Left renal cortex interstitium (tissue), 4 donors: Measurements from ENCODE around the gene NOB1. TPM values are rescaled to one million over a fixed set of nuclear protein-coding genes. Genes with fewer than 3 reads are reported as not detected.

ENCODE experiments used
- DNase-seq, 4 donors: peaks; one replicate each; pipeline ENCODE4 v3.0.0-alpha.2; 2013; ENCODE audit warnings: low read depth in 4 of 4, low spot score in 2 of 4, missing footprints in 1 of 4
- polyA plus RNA-seq, 4 donors: library from polyadenylated mRNA; unstranded; fragments of 120-200 nt; gene quantifications; one replicate each; pipeline ENCODE4 v1.2.1, GENCODE V29; 2013; ENCODE audit not compliant: insufficient read length in 4 of 4

The NOB1 gene
- polyA plus RNA-seq, 4 donors, result 60.8 to 71.9 (median 65.4) TPM

GRCh38 chr16:69724414-69724873, 30.3 kb downstream of the NOB1 start:
- no peak for DNase-seq

DNA sequence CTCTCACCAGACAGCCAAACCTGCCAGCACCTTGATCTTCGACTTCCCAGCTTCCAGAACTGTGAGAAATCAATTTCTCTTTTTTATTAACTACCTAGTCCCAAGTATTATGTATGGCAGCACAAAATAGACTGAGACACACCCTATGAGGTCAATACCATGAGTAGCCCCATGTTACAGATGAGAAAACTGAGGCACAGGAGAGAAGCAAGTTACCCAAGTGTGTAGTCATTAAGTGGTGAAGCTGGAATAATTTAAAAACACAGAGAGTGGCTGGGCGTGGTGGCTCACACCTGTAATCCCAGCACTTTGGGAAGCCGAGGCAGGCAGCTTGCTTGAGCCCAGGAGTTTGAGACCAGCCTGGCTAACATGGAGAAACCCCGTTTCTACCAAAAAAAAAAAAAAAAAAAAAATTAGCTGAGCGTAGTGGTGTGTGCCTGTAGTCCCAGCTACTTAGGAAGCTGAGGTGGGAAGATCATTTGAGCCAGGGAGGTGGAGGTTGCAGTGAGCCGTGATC, 33.2 kb downstream of the NOB1 start:
- no peak for DNase-seq

- no peak for DNase-seq
Observed at GRCh38 chr16:69720822-69721430, 33.8 kb downstream of the NOB1 start.

GRCh38 chr16:69718111-69718764, 36.5 kb downstream of the NOB1 start:
- DNase-seq, result no peak

GRCh38 chr16:69717066-69717465, 37.7 kb downstream of the NOB1 start:
- DNase-seq, result no peak

DNA sequence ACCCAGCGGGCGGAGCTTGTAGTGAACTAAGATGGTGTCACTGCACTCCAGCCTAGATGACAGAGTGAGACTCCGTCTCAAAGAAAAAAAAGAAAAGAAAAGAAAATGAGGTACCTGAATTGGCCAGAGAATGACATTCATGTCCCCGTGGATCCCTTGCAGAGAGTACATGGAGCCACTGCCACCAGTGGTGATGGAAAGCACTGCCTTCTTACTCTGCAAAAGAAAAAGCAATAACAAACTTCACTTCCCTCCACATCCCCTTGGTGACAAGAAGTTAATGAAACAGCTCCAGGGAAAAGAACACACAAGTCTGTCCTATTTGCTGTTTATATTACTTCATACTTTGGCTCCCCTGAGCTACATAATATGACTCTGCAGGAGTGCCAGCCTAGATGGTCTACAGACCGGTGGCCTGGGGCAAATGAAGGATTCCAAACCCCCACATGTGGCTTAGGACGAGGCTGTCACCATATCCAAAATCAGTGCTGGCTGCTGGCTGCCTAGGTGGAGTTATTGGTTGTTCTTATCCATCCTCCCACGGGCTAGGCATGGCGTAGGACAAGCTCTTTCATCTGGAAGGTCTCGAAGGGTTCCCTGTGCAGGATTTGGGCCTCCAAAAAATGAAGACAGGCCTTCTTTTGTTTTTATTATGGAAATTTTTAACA, 41.7 kb downstream of the NOB1 start:
- no peak for DNase-seq

GRCh38 chr16:69712277-69712676, 42.4 kb downstream of the NOB1 start:
- no peak for DNase-seq

GRCh38 chr16:69711115-69711740, 43.5 kb downstream of the NOB1 start:
- DNase-seq, result no peak

GRCh38 chr16:69709456-69710084, 45.2 kb downstream of the NOB1 start:
- peak; percentile 17 to 53 (median 36) for DNase-seq

GRCh38 chr16:69707920-69708683, 46.6 kb downstream of the NOB1 start:
- DNase-seq, result no peak

DNA sequence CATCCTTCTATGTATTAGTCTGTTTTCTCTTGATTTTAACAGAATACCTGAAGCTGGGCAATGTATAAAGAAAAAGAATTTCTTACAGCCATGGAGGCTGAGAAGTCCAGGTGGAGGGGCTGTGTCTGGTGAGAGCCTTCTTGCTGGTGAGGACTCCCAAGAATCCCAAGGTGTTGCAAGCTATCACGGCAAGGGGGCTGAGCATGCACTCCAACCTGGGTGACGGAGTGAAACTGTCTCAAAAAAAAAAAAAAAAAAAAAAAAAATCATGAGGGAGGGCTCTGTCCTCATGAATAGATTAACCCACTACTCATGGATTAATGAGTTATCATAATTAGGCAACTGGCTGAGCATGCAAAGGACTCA, 47.8 kb downstream of the NOB1 start:
- no peak for DNase-seq

DNA sequence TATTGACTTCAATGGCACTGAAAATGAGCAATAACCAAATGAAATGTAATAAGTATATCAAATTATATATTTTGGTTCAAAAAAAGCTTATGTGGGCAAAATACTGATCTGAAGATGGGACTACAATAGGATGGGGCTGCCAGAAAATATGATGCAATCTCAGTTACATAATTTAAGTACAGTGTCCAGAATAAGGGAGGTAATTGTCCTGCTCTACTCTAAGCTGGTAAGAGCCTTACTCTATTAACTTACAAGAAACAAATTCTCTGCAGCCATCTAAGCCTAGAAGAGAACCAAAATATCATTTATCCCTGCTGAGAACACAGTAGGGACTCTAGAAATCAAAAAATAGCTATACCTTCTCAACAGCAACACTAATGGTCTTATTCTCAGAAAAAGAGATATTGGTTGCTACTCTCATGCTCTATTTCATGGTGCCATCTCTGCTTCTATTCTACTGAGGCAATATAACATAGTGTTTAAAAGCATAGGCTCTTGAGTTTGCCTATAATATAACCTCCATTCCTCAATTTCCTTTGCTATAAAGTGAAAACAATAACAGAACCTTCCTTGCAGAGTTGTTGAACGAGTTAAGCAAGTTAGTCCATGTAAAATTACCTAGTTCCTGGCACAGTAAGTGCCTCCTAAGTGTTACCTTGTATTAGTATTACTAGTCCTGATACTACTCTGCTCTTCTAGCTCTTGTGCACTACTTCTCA, 48.3 kb downstream of the NOB1 start:
- no peak for DNase-seq

DNA sequence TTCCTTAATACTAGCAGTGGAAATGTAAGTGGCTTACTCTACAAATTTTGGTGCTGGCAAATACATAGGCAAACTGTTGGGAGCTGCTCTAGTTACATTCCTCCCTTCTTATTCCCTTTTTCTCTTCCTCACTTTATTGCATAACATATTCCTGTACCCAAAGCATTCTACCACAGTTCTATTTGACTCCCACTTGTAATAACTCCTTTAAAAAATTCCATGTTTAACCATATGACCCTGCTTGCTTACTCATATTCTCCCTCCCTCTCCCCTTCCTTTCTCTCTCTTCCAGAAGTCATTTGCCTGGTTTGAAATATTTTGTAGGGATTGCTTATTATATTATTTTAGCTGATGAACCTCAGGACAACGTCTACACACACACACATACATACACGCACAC, 51.1 kb downstream of the NOB1 start:
- DNase-seq, result no peak

- no peak for DNase-seq
Observed at GRCh38 chr16:69701866-69702265, 52.9 kb downstream of the NOB1 start.

- no peak for DNase-seq
Observed at GRCh38 chr16:69701452-69701851, 53.3 kb downstream of the NOB1 start.

DNA sequence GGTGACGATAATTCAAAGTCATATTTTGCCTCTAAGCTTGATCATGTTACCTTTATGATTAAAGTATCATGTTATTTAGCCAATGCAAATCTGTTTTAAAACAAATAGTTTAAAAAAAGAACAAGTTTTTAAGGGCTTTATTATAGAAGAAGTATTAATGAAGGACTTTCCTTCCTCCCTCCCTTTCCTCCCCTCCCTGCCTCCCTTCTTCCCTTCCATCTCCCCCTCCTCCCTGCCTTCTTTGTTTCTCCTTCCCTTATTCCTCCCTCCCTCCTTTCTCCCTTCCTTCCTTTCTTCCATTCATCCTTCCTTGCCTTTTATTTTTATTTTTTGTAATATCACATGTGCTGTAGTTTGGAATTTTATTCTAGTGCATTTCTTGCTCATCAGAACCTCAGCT, 54.8 kb downstream of the NOB1 start:
- DNase-seq, result no peak

- DNase-seq, result no peak
Observed at GRCh38 chr16:69698404-69698803, 56.3 kb downstream of the NOB1 start.

DNA sequence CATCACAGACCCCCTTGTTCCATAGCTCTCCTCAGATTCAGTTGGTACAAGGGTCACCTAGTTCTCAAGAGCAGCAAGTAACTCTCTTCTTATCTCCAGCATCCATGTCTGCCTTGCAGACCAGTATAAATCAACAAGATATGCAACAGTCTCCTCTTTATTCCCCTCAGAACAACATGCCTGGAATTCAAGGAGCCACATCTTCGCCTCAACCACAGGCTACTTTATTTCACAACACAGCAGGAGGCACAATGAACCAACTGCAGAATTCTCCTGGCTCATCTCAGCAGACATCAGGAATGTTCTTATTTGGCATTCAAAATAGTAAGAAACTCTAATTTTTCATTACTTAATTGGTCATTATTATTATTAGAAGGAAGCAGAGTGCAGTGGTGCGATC, 60.8 kb downstream of the NOB1 start:
- no peak for DNase-seq
